Thyroid gland (tissue), 4 donors: ENCODE measurements around the gene SV2A. TPM values are rescaled to one million over a fixed set of nuclear protein-coding genes. Genes with fewer than 3 reads are reported as not detected.
A peak's percentile ranks its signal among the peaks of the same experiment; 100 is the strongest.

Source experiments
- DNase-seq, 2 donors: peaks; one replicate each; pipeline ENCODE4 v3.0.0-alpha.2; 2019
- H3K27ac ChIP-seq, 3 donors: fragments of 200-600 bp; sonication (generic); 1 replicate in 2 of 3; 2 replicates in 1 of 3; pipeline ENCODE4 v1.5.1; 2016 to 2019; ENCODE audit warnings: mild to moderate bottlenecking in 1 of 3, moderate library complexity in 1 of 3
- H3K27me3 ChIP-seq: fragments of 200-600 bp; sonication (generic); one replicate; pipeline ENCODE4 v1.5.1; 2019
- H3K36me3 ChIP-seq, 2 donors: fragments of 200-600 bp; sonication (generic); one replicate each; pipeline ENCODE4 v1.5.1; 2016 to 2019
- H3K4me1 ChIP-seq, 2 donors: fragments of 200-600 bp; sonication (generic); one replicate each; pipeline ENCODE4 v1.5.1; 2017 to 2019
- H3K4me3 ChIP-seq, 3 donors: fragments of 200-600 bp; sonication (generic); replicated peaks in 1 of 3; 1 replicate in 2 of 3; 2 replicates in 1 of 3; pipeline ENCODE4 v1.5.1; 2016; ENCODE audit warnings: mild to moderate bottlenecking in 1 of 3
- H3K9me3 ChIP-seq: fragments of 200-600 bp; sonication (generic); one replicate; pipeline ENCODE4 v1.5.1; 2017
- CTCF ChIP-seq, 6 experiments: fragments of 200-600 bp in 3 of 6; fragments of 450-650 bp in 3 of 6; sonication (generic) in 3 of 6; IDR thresholded peaks; one replicate each; pipeline ENCODE4 v1.5.1; 2016 to 2019; ENCODE audit warnings: antibody characterized with exemption in 6 of 6, mild to moderate bottlenecking in 2 of 6, inconsistent platforms in 1 of 6, moderate library complexity in 1 of 6
- POLR2A ChIP-seq, 2 donors: fragments of 450-650 bp; IDR thresholded peaks; one replicate each; pipeline ENCODE4 v1.6.1; 2017; ENCODE audit warnings: antibody characterized with exemption in 2 of 2, mild to moderate bottlenecking in 2 of 2, moderate library complexity in 1 of 2
- WGBS, 2 donors: methylation state at CpG; one replicate each; pipeline ENCODE4 v1.1.5; 2017; 5-methylcytosine and 5-hydroxymethylcytosine counted together
- intact Hi-C: fragments of 100-400 bp; cut with DNase I; formaldehyde crosslinking; loops from one replicate; pipeline ENCODE4 v1.15.1; 2023
- total RNA-seq, 4 donors: library from RNA; depleted of rRNA; stranded (reverse); fragments of >200 nt; gene quantifications; one replicate each; pipeline ENCODE4 v1.2.3, GENCODE V29; 2016

SV2A gene
- total RNA-seq, 4 donors from 2014 or later: 3.0 to 5.9 (median 4.0) TPM

GRCh38 chr1:149927056-149927562, 9.5 kb upstream of the SV2A start:
- Histone ChIP-seq H3K36me3 (peaks cover 42% of the 10 kb centered on the region in 2 donors), H3K4me3 (peak overlapping the region; percentile 56 to 87 (median 57)), H3K27me3 (no peaks in the 10 kb centered on the region), H3K27ac (peak overlapping the region in 2 of 3 donors; percentile 94 to 95), H3K9me3 (no peaks in the 10 kb centered on the region), H3K4me1 (peaks cover 9 to 25% of the 10 kb centered on the region in 2 donors)
- no peak for DNase-seq
- intact Hi-C loops: no loop called here
- TF ChIP-seq CTCF (IDR thresholded peaks at IDR 0.05): no peak
- TF ChIP-seq POLR2A (IDR thresholded peaks at IDR 0.05): no peak
- 1 to 6% methylated on average over 10 of the region's 10 CpGs for WGBS, 2 donors

- Histone ChIP-seq H3K4me3 (no peak overlapping the region), H3K27ac (no peak overlapping the region), H3K36me3 (peaks cover 42 to 43% of the 10 kb centered on the region in 2 donors), H3K4me1 (peaks cover 9 to 25% of the 10 kb centered on the region in 2 donors), H3K9me3 (no peaks in the 10 kb centered on the region), H3K27me3 (no peaks in the 10 kb centered on the region)
- DNase-seq: no peak
- WGBS, 2 donors: 92 to 93% methylated on average over 9 of the region's 9 CpGs
- intact Hi-C loops: no loop called here
- no peak for TF ChIP-seq CTCF (IDR thresholded peaks at IDR 0.05)
- no peak for TF ChIP-seq POLR2A (IDR thresholded peaks at IDR 0.05)
Observed at GRCh38 chr1:149926296-149926695, 8.7 kb upstream of the SV2A start.

GRCh38 chr1:149925751-149926150, 8.1 kb upstream of the SV2A start:
- intact Hi-C loops: no loop called here
- no peaks in the 10 kb centered on the region for H3K9me3 ChIP-seq
- no peak overlapping the region for H3K27ac ChIP-seq
- peaks cover 9 to 25% of the 10 kb centered on the region in 2 donors for H3K4me1 ChIP-seq
- 75 to 86% methylated on average over 2 of the region's 2 CpGs for WGBS, 2 donors
- H3K36me3 ChIP-seq: peaks cover 42 to 43% of the 10 kb centered on the region in 2 donors
- H3K4me3 ChIP-seq: no peak overlapping the region
- no peaks in the 10 kb centered on the region for H3K27me3 ChIP-seq
- no peak for DNase-seq
- TF ChIP-seq CTCF (IDR thresholded peaks at IDR 0.05): no peak
- TF ChIP-seq POLR2A (IDR thresholded peaks at IDR 0.05): no peak

GRCh38 chr1:149925345-149925744, 7.7 kb upstream of the SV2A start:
- Histone ChIP-seq H3K4me3 (no peak overlapping the region), H3K27ac (no peak overlapping the region), H3K4me1 (peaks cover 9 to 25% of the 10 kb centered on the region in 2 donors), H3K36me3 (peaks cover 42 to 43% of the 10 kb centered on the region in 2 donors), H3K27me3 (no peaks in the 10 kb centered on the region), H3K9me3 (no peaks in the 10 kb centered on the region)
- intact Hi-C loops: no loop called here
- DNase-seq: no peak
- WGBS, 2 donors: 93 to 94% methylated on average over 3 of the region's 3 CpGs
- TF ChIP-seq POLR2A (IDR thresholded peaks at IDR 0.05) (no peak), CTCF (IDR thresholded peaks at IDR 0.05) (no peak)

- Histone ChIP-seq H3K4me1 (peaks cover 9 to 24% of the 10 kb centered on the region in 2 donors), H3K36me3 (peaks cover 42 to 43% of the 10 kb centered on the region in 2 donors), H3K4me3 (no peak overlapping the region), H3K27ac (no peak overlapping the region), H3K27me3 (no peaks in the 10 kb centered on the region), H3K9me3 (no peaks in the 10 kb centered on the region)
- intact Hi-C loops: no loop called here
- TF ChIP-seq CTCF (IDR thresholded peaks at IDR 0.05): no peak
- TF ChIP-seq POLR2A (IDR thresholded peaks at IDR 0.05): no peak
- WGBS, 2 donors: 91 to 94% methylated on average over 10 of the region's 10 CpGs
- no peak for DNase-seq
Observed at GRCh38 chr1:149923626-149924025, 6.0 kb upstream of the SV2A start.
